Muscle of leg (tissue), 11 donors: Measurements from ENCODE around the gene TOR3A. TPM values are rescaled to one million over a fixed set of nuclear protein-coding genes. Genes with fewer than 3 reads are reported as not detected.

Source experiments
- DNase-seq: peaks from one replicate; pipeline ENCODE4 v3.0.0; 2013
- H3K27ac ChIP-seq: one replicate; pipeline ENCODE4 v1.5.1; 2013; ENCODE audit warnings: mild to moderate bottlenecking, low read length, control low read depth
- H3K27me3 ChIP-seq: one replicate; pipeline ENCODE4 v1.6.1; 2013; ENCODE audit warnings: low read length; ENCODE audit not compliant: control insufficient read depth, insufficient read depth
- H3K36me3 ChIP-seq: one replicate; pipeline ENCODE4 v1.6.1; 2013; ENCODE audit warnings: low read length; ENCODE audit not compliant: control insufficient read depth, insufficient read depth
- H3K4me1 ChIP-seq: one replicate; pipeline ENCODE4 v1.6.1; 2013; ENCODE audit warnings: low read length; ENCODE audit not compliant: control insufficient read depth, insufficient read depth
- H3K4me3 ChIP-seq: one replicate; pipeline ENCODE4 v1.5.1; 2013; ENCODE audit warnings: low read length, control low read depth
- H3K9me3 ChIP-seq: replicated peaks from 2 replicates; pipeline ENCODE4 v1.6.1; 2013; ENCODE audit warnings: low read depth, low read length; ENCODE audit not compliant: control insufficient read depth
- WGBS: methylation state at CpG from one replicate; pipeline ENCODE4 v1.1.5; 2013; ENCODE audit warnings: missing lambda C conversion rate; ENCODE audit not compliant: insufficient coverage; 5-methylcytosine and 5-hydroxymethylcytosine counted together
- polyA plus RNA-seq, 8 donors: library from polyadenylated mRNA; unstranded; fragments of 120-200 nt; gene quantifications; one replicate each; pipeline versions ENCODE4 v1.2.1 to v1.2.3, GENCODE V29; 2013; ENCODE audit warnings: inconsistent platforms in 1 of 8, low replicate concordance in 1 of 8; ENCODE audit not compliant: insufficient read length in 8 of 8, insufficient read depth in 1 of 8
- total RNA-seq: library from RNA; stranded (reverse); fragments of 120-200 nt; gene quantifications from one replicate; pipeline ENCODE4 v1.2.4, GENCODE V29; 2013

The TOR3A gene
- total and polyA plus RNA-seq, 9 donors = 10.3 to 19.6 (median 16.7) TPM

- Histone ChIP-seq H3K9me3 (no peaks in the 10 kb centered on the region), H3K27me3 (no peaks in the 10 kb centered on the region), H3K36me3 (peaks cover 71% of the 10 kb centered on the region), H3K27ac (no peak overlapping the region), H3K4me3 (no peak overlapping the region), H3K4me1 (peaks cover 12% of the 10 kb centered on the region)
- no peak for DNase-seq
- WGBS = 85% methylated on average over 7 of the region's 16 CpGs
Observed at GRCh38 chr1:179089827-179090482, 8.1 kb downstream of the TOR3A start.

DNA sequence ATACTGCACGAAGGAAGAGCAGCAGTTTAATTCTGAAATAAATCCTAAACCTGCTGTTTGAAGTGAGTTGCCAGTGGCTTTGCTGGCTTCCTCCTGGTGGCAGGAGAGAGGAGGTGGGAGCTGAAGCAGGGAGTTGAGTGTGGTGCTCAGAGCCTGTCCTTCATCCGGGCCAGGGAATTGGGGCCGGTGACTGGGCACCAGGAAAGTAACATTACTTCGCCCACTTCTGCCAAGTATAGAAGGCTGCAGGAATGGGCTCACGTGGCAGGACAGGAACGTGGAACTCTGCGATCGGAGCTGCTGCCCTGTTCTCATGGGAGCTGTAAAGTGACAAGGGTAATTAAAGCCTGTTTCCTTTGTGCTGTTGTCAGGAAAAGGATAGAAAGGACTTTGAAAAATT is 8.7 kb downstream of the TOR3A start:
- Histone ChIP-seq H3K27me3 (no peaks in the 10 kb centered on the region), H3K9me3 (no peaks in the 10 kb centered on the region), H3K4me3 (no peak overlapping the region), H3K36me3 (peaks cover 74% of the 10 kb centered on the region), H3K4me1 (peaks cover 12% of the 10 kb centered on the region), H3K27ac (no peak overlapping the region)
- DNase-seq = no peak
- WGBS = 57% methylated on average over 8 of the region's 8 CpGs

DNA sequence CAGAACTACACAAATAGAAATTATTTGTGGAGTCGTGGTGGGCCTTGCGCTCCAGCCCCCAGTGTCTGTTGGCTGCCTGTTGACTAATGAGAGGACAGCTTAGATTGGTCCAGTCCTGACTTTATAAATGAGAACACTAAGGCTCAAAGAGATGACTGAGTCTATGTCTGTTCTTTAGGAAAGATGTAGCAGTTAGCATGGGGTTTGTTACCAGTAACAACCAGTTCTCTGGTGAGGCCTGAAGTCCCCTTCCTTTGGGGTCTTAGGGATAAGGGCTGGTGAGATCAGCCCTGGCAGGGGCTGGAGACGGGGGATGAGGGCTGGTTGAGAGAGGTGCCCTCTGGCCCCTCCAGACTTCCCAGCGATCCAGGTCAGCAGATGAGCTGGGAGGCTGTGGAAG is 9.1 kb downstream of the TOR3A start:
- peaks cover 12% of the 10 kb centered on the region for H3K4me1 ChIP-seq
- DNase-seq = no peak

GRCh38 chr1:179091691-179092165 is 9.9 kb downstream of the TOR3A start:
- peaks cover 79% of the 10 kb centered on the region for H3K36me3 ChIP-seq
- no peaks in the 10 kb centered on the region for H3K9me3 ChIP-seq
- H3K27me3 ChIP-seq = no peaks in the 10 kb centered on the region
- WGBS = 80% methylated on average over 2 of the region's 5 CpGs
- no peak overlapping the region for H3K4me3 ChIP-seq
- H3K4me1 ChIP-seq = peaks cover 12% of the 10 kb centered on the region
- no peak for DNase-seq
- H3K27ac ChIP-seq = no peak overlapping the region

More for the DNA sequence above, 9.1 kb downstream of the TOR3A start:
- 79% methylated on average over 4 of the region's 4 CpGs for WGBS
- H3K36me3 ChIP-seq = peaks cover 74% of the 10 kb centered on the region
- H3K27ac ChIP-seq = no peak overlapping the region
- no peak overlapping the region for H3K4me3 ChIP-seq
- no peaks in the 10 kb centered on the region for H3K27me3 ChIP-seq
- H3K9me3 ChIP-seq = no peaks in the 10 kb centered on the region

- no peak for DNase-seq
- Histone ChIP-seq H3K36me3 (peaks cover 75% of the 10 kb centered on the region), H3K27me3 (no peaks in the 10 kb centered on the region), H3K4me3 (no peak overlapping the region), H3K4me1 (peaks cover 7% of the 10 kb centered on the region), H3K27ac (no peak overlapping the region), H3K9me3 (no peaks in the 10 kb centered on the region)
- 88% methylated on average over 7 of the region's 9 CpGs for WGBS
Observed at GRCh38 chr1:179092896-179093461, 11.1 kb downstream of the TOR3A start.

GRCh38 chr1:179094818-179095217 is 12.9 kb downstream of the TOR3A start:
- Histone ChIP-seq H3K4me3 (no peak overlapping the region), H3K4me1 (peaks cover 7% of the 10 kb centered on the region), H3K9me3 (no peaks in the 10 kb centered on the region), H3K27me3 (no peaks in the 10 kb centered on the region), H3K27ac (no peak overlapping the region), H3K36me3 (peaks cover 70% of the 10 kb centered on the region)
- WGBS = no CpG with 5 or more reads among the region's 5 CpGs
- peak; percentile 13 for DNase-seq

DNA sequence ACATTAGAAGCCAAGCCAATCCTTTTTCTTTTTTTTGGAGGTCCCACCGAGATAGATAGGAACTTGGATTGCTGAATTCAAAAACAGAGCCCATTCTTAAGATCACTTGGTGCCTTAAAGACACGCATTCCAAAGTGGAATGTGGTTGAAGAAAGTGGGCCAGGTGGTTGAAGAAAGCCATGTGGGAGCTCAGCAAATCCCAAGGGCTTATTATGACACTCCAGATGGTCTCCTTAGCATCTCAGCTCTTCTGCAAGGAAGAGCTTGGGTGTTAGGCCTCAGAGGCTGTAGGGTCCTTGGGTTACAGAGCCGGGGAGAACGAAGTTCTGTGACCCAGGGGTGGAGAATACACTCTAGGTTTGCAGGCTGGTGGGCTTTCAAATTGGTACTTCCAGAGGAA is 13.5 kb downstream of the TOR3A start:
- no peak for DNase-seq
- H3K36me3 ChIP-seq = peaks cover 69% of the 10 kb centered on the region
- 94% methylated on average over 2 of the region's 4 CpGs for WGBS
- H3K4me1 ChIP-seq = peaks cover 4% of the 10 kb centered on the region
- H3K4me3 ChIP-seq = no peak overlapping the region
- no peak overlapping the region for H3K27ac ChIP-seq
- H3K27me3 ChIP-seq = no peaks in the 10 kb centered on the region
- no peaks in the 10 kb centered on the region for H3K9me3 ChIP-seq

GRCh38 chr1:179095924-179096323 is 14.1 kb downstream of the TOR3A start:
- Histone ChIP-seq H3K9me3 (no peaks in the 10 kb centered on the region), H3K4me3 (no peak overlapping the region), H3K4me1 (no peaks in the 10 kb centered on the region), H3K36me3 (peaks cover 69% of the 10 kb centered on the region), H3K27ac (no peak overlapping the region), H3K27me3 (no peaks in the 10 kb centered on the region)
- WGBS = 57% methylated on average over 1 of the region's 3 CpGs
- DNase-seq = no peak

GRCh38 chr1:179099891-179100290 is 18.0 kb downstream of the TOR3A start:
- WGBS = no CpG with 5 or more reads among the region's 4 CpGs
- DNase-seq = no peak
- no peaks in the 10 kb centered on the region for H3K27me3 ChIP-seq
- no peaks in the 10 kb centered on the region for H3K9me3 ChIP-seq
- no peak overlapping the region for H3K4me3 ChIP-seq
- no peaks in the 10 kb centered on the region for H3K4me1 ChIP-seq
- H3K36me3 ChIP-seq = peaks cover 38% of the 10 kb centered on the region
- no peak overlapping the region for H3K27ac ChIP-seq

DNA sequence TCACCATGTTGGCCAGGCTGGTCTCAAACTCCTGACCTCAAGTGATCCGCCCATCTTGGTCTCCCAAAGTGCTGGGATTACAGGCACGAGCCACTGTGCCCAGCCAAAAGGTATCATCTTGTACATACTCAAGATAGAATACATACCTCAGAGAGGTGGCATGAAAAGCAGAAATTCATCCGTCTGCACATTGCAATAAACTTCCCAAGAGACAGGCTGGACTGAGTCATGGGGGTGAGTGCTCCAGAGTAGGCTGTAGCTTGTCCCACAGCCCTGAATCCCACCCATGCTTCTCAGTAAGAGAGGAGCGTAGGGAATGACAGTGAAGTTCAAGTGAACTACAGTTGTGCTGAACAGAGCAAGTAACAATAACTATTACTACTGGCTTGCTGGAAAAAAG is 19.7 kb downstream of the TOR3A start:
- no peaks in the 10 kb centered on the region for H3K9me3 ChIP-seq
- no peak overlapping the region for H3K4me3 ChIP-seq
- no peaks in the 10 kb centered on the region for H3K27me3 ChIP-seq
- no peak for DNase-seq
- H3K27ac ChIP-seq = no peak overlapping the region
- H3K36me3 ChIP-seq = peaks cover 23% of the 10 kb centered on the region
- H3K4me1 ChIP-seq = no peaks in the 10 kb centered on the region
- no CpG with 5 or more reads among the region's 4 CpGs for WGBS
